ENCODE data around the gene CREM.

GRCh38 chr10:35262436-35262835 lies 135.8 kb downstream of the CREM start:
- TF ChIP-seq POLR2AphosphoS5 (IDR thresholded peaks at IDR 0.05; ENCODE audit: low read depth, low read length), result no peak
- TF ChIP-seq POLR2A (IDR thresholded peaks at IDR 0.05; ENCODE audit: low read depth, low read length), result no peak
- no peak for TF ChIP-seq SPI1 (IDR thresholded peaks at IDR 0.05; ENCODE audit: low read depth, low read length)

Measured in GM12891 (cell line).